OCI-LY7 (cell line): ENCODE data around the gene CFAP298.

ENCODE experiments used
- EZH2phosphoT487 ChIP-seq: fragments of 200-600 bp; sonication (generic); IDR thresholded peaks from 2 replicates; pipeline ENCODE4 v1.6.1; 2018; ENCODE audit warnings: low read depth, borderline replicate concordance, mild to moderate bottlenecking, mixed run types, antibody characterized with exemption, low read length, moderate library complexity, mixed read lengths
- TF ChIP-seq, protein P1 (sequence below): fragments of 200-600 bp; sonication (generic); conservative IDR thresholded peaks from 2 replicates; pipeline ENCODE4 v1.5.1; 2014; ENCODE audit warnings: mild to moderate bottlenecking, antibody characterized with exemption, low read length, moderate library complexity, mixed read lengths

DNA sequence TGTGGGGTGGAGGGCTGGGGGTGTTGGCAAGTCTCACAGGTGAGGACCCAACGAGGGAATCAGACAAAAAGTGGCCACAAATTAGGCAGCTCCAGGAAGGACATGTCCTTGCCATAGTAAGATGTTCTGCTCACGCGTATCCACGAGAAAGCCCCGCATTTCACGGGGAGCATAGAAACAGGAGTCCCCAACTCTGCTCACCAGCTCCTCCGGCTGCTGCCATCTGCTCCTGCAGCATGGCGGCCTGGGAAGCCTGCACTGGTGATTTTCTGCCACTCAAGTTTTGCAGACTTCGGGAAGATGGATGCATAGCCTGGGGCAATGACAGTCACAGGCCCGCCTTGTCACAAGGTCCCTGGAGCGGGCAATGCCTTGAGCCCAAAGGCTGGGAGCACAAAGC is 36.2 kb downstream of the CFAP298 start:
- TF ChIP-seq, protein P1, sequence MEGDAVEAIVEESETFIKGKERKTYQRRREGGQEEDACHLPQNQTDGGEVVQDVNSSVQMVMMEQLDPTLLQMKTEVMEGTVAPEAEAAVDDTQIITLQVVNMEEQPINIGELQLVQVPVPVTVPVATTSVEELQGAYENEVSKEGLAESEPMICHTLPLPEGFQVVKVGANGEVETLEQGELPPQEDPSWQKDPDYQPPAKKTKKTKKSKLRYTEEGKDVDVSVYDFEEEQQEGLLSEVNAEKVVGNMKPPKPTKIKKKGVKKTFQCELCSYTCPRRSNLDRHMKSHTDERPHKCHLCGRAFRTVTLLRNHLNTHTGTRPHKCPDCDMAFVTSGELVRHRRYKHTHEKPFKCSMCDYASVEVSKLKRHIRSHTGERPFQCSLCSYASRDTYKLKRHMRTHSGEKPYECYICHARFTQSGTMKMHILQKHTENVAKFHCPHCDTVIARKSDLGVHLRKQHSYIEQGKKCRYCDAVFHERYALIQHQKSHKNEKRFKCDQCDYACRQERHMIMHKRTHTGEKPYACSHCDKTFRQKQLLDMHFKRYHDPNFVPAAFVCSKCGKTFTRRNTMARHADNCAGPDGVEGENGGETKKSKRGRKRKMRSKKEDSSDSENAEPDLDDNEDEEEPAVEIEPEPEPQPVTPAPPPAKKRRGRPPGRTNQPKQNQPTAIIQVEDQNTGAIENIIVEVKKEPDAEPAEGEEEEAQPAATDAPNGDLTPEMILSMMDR: no peak
- no peak for TF ChIP-seq EZH2phosphoT487
